NCI-H2227 treated with DMSO at 0.1 percent for 48 hours (cell line): Measurements from ENCODE around the gene RNF26.

Experiments used
- DNase-seq: peaks from one replicate; lab custom pipeline; 2025; lab: John Stamatoyannopoulos, UW

Gene RNF26

GRCh38 chr11:119336744-119337469 lies 2.6 kb downstream of the RNF26 start:
- no peak for DNase-seq

- no peak for DNase-seq
Observed at GRCh38 chr11:119337581-119338317, 3.4 kb downstream of the RNF26 start.

GRCh38 chr11:119338318-119338890 lies 4.1 kb downstream of the RNF26 start:
- DNase-seq = peak; percentile 15

GRCh38 chr11:119338965-119339588 lies 4.8 kb downstream of the RNF26 start:
- DNase-seq = no peak

GRCh38 chr11:119339589-119340334 lies 5.4 kb downstream of the RNF26 start:
- no peak for DNase-seq

GRCh38 chr11:119340335-119341221 lies 6.3 kb downstream of the RNF26 start, which contains the start of gene C1QTNF5:
Gene C1QTNF5, minus strand, starts transcription at chr11:119340883. Its CDS starts 486 bp downstream, at chr11:119340397.
- DNase-seq = no peak

- DNase-seq = no peak
Observed at GRCh38 chr11:119341222-119342022, 7.1 kb downstream of the RNF26 start.

GRCh38 chr11:119342023-119342300 lies 7.6 kb downstream of the RNF26 start:
- no peak for DNase-seq

GRCh38 chr11:119342362-119343130 lies 8.2 kb downstream of the RNF26 start:
- DNase-seq = no peak

GRCh38 chr11:119343726-119344125 lies 9.4 kb downstream of the RNF26 start:
- no peak for DNase-seq

GRCh38 chr11:119344291-119345010 lies 10.1 kb downstream of the RNF26 start:
- no peak for DNase-seq

GRCh38 chr11:119345685-119346084 lies 11.4 kb downstream of the RNF26 start:
- DNase-seq = no peak

GRCh38 chr11:119346605-119347004 lies 12.3 kb downstream of the RNF26 start, which contains the start of gene MFRP:
Gene MFRP, minus strand, starts transcription at chr11:119346705. Its CDS starts 192 bp downstream, at chr11:119346513.
- no peak for DNase-seq

GRCh38 chr11:119347242-119347641 lies 12.9 kb downstream of the RNF26 start:
- no peak for DNase-seq

- DNase-seq = no peak
Observed at GRCh38 chr11:119347940-119348605, 13.7 kb downstream of the RNF26 start.

- DNase-seq = no peak
Observed at GRCh38 chr11:119350302-119350701, 16.0 kb downstream of the RNF26 start.

- no peak for DNase-seq
Observed at GRCh38 chr11:119351232-119351631, 16.9 kb downstream of the RNF26 start.

GRCh38 chr11:119352857-119353260 lies 18.5 kb downstream of the RNF26 start:
- no peak for DNase-seq
